ENCODE measurements around the gene CELF5.

DNA sequence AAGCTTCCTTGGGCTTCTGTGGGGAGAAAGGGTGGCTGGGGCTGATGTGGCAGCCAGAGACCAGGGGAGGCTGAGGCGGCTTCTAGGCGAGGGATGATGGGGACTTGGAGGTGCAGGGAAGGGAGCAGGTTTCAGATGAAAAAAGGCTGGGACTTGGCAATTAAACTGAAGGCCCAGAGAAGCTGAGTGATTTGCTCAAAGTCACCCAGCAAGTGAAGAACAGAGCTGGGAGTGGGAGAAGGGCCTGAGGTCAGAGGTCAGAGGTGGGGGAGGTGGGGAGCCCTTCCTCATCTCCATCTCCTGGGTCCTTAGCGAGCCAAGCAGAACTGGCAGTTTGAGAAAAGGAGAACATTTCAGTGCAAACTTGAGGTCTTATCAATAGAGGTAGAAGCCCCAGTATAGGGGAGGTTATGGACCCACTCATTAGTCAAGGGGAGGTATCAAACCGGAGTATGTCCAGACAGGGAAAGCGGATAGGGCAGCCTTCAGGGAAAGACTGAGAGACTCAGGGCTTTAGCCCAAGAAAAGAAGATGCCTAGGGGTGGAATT is 92.3 kb downstream of the CELF5 start:
- TF ChIP-seq POLR2A (IDR thresholded peaks at IDR 0.05; ENCODE audit: borderline replicate concordance, extremely low read depth, insufficient read depth, insufficient read length), result no peak
- no peak for TF ChIP-seq POLR2AphosphoS5 (IDR thresholded peaks at IDR 0.05; ENCODE audit: low read depth, low read length)
- no peak for TF ChIP-seq EZH2 (IDR thresholded peaks at IDR 0.05)
- TF ChIP-seq, protein P1, sequence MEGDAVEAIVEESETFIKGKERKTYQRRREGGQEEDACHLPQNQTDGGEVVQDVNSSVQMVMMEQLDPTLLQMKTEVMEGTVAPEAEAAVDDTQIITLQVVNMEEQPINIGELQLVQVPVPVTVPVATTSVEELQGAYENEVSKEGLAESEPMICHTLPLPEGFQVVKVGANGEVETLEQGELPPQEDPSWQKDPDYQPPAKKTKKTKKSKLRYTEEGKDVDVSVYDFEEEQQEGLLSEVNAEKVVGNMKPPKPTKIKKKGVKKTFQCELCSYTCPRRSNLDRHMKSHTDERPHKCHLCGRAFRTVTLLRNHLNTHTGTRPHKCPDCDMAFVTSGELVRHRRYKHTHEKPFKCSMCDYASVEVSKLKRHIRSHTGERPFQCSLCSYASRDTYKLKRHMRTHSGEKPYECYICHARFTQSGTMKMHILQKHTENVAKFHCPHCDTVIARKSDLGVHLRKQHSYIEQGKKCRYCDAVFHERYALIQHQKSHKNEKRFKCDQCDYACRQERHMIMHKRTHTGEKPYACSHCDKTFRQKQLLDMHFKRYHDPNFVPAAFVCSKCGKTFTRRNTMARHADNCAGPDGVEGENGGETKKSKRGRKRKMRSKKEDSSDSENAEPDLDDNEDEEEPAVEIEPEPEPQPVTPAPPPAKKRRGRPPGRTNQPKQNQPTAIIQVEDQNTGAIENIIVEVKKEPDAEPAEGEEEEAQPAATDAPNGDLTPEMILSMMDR (IDR thresholded peaks at IDR 0.05 in 2 of 3, conservative IDR thresholded peaks at IDR 0.05 in 1 of 3; ENCODE audit: borderline replicate concordance in 1 of 3, insufficient read depth in 1 of 3, low read depth in 2 of 3, low read length in 2 of 3), result no peak

Data from HCT116 (cell line).